ENCODE measurements around the gene ARVCF. TPM values are rescaled to one million over a fixed set of nuclear protein-coding genes. Genes with fewer than 3 reads are reported as not detected.
A peak's percentile ranks its signal among the peaks of the same experiment; 100 is the strongest.

The ARVCF gene
- total and polyA plus RNA-seq, 9 of the 15 experiments (the other 6 are each of a cell fraction or from before 2014, with no cell fraction given): 0.03 to 97.4 (median 15.6) TPM

DNA sequence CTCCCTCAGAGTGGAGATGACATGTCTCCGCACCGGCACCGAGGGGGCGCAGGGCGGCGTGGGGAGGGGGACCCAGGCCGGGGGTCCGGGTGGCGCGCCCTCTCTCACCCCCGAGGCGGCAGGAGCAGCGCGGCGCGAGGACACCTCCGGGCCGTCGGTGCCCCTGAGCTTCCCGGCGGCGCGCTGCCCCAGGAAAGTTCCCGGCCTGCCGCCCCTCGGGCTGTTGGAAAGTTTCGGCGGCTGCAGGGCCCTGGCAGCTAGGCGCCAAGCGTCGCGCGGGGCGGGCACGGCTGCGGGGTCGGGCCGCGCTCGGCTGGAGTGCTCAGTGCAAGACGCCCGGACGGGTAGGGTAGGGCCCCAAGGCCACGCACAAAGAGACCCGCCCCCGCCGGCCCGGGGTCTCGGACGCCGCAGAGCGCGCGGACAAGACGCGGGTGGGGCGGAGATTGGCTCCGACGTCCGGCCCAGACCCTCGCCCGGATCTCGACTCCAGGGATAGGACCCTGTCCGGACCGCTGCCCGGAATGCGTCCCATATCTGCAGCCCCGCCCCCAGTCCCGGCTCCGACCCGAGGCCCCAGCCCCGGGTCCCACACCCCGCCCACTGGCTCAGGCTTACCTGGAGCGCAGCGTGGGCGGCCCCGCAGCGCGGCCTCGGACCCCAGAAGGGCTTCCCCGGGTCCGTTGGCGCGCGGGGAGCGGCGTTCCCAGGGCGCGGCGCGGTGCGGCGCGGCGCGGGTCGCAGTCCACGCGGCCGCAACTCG is 471 bp downstream of the ARVCF start (continued):
- TF ChIP-seq ZNF764 (CRISPR knock-in tag; IDR thresholded peaks at IDR 0.05; ENCODE audit: low read depth): peak; percentile 67
- TF ChIP-seq ETV6 (IDR thresholded peaks at IDR 0.05; ENCODE audit: borderline replicate concordance in 1 of 2, low read depth in 2 of 2, low read length in 1 of 2): no peak
- TF ChIP-seq ETV6 (CRISPR knock-in tag; IDR thresholded peaks at IDR 0.05; ENCODE audit: borderline replicate concordance): no peak
- peak; percentile 14; the same call in 1 of the 2 replicates for TF ChIP-seq ZNF76 (CRISPR knock-in tag; IDR thresholded peaks at IDR 0.05; ENCODE audit: borderline replicate concordance)
- peak; percentile 95 for TF ChIP-seq ZFPM2 (CRISPR knock-in tag; IDR thresholded peaks at IDR 0.05)
- TF ChIP-seq KDM2B (CRISPR knock-in tag; IDR thresholded peaks at IDR 0.05): peak; percentile 98
- no peak for TF ChIP-seq NR1H2 (CRISPR knock-in tag; IDR thresholded peaks at IDR 0.05)
- TF ChIP-seq HMGXB4 (CRISPR knock-in tag; IDR thresholded peaks at IDR 0.05): peak; percentile 84; the same call in 1 of the 2 replicates
- no peak for TF ChIP-seq SMARCC2 (IDR thresholded peaks at IDR 0.05; ENCODE audit: low read depth)
- TF ChIP-seq CHD4 (IDR thresholded peaks at IDR 0.05; ENCODE audit: insufficient read depth, insufficient replicate concordance, low read depth, low read length, poor library complexity, severe bottlenecking): peak; percentile 79
- TF ChIP-seq ZNF766 (CRISPR knock-in tag; conservative IDR thresholded peaks at IDR 0.05): no peak
- TF ChIP-seq SRF (CRISPR knock-in tag; IDR thresholded peaks at IDR 0.05): no peak
- TF ChIP-seq, protein P1, sequence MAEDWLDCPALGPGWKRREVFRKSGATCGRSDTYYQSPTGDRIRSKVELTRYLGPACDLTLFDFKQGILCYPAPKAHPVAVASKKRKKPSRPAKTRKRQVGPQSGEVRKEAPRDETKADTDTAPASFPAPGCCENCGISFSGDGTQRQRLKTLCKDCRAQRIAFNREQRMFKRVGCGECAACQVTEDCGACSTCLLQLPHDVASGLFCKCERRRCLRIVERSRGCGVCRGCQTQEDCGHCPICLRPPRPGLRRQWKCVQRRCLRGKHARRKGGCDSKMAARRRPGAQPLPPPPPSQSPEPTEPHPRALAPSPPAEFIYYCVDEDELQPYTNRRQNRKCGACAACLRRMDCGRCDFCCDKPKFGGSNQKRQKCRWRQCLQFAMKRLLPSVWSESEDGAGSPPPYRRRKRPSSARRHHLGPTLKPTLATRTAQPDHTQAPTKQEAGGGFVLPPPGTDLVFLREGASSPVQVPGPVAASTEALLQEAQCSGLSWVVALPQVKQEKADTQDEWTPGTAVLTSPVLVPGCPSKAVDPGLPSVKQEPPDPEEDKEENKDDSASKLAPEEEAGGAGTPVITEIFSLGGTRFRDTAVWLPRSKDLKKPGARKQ (CRISPR knock-in tag; IDR thresholded peaks at IDR 0.05): no peak
- TF ChIP-seq ZNF444 (CRISPR knock-in tag; IDR thresholded peaks at IDR 0.05): no peak
- no peak for TF ChIP-seq NFRKB (IDR thresholded peaks at IDR 0.05; ENCODE audit: low read depth)
- TF ChIP-seq NR4A1 (CRISPR knock-in tag; IDR thresholded peaks at IDR 0.05): peak; percentile 83
- no peak; the same call in 1 of the 2 replicates for TF ChIP-seq NR4A1 (tag; IDR thresholded peaks at IDR 0.05)
- no peak for TF ChIP-seq ZNF316 (IDR thresholded peaks at IDR 0.05)
- 0 out of 2 replicates have a peak, but pooled peaks have one; percentile 60 for TF ChIP-seq ZNF57 (CRISPR knock-in tag; IDR thresholded peaks at IDR 0.05)
- TF ChIP-seq ELF2 (CRISPR knock-in tag; IDR thresholded peaks at IDR 0.05): no peak
- TF ChIP-seq PTTG1 (tag; IDR thresholded peaks at IDR 0.05; ENCODE audit: low read depth): no peak
- TF ChIP-seq SUPT5H (IDR thresholded peaks at IDR 0.05): no peak
- TF ChIP-seq FIP1L1 (IDR thresholded peaks at IDR 0.05; ENCODE audit: low read depth, low read length, poor library complexity, severe bottlenecking): no peak
- TF ChIP-seq, protein P2, sequence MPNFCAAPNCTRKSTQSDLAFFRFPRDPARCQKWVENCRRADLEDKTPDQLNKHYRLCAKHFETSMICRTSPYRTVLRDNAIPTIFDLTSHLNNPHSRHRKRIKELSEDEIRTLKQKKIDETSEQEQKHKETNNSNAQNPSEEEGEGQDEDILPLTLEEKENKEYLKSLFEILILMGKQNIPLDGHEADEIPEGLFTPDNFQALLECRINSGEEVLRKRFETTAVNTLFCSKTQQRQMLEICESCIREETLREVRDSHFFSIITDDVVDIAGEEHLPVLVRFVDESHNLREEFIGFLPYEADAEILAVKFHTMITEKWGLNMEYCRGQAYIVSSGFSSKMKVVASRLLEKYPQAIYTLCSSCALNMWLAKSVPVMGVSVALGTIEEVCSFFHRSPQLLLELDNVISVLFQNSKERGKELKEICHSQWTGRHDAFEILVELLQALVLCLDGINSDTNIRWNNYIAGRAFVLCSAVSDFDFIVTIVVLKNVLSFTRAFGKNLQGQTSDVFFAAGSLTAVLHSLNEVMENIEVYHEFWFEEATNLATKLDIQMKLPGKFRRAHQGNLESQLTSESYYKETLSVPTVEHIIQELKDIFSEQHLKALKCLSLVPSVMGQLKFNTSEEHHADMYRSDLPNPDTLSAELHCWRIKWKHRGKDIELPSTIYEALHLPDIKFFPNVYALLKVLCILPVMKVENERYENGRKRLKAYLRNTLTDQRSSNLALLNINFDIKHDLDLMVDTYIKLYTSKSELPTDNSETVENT (CRISPR knock-in tag; IDR thresholded peaks at IDR 0.05): peak; percentile 88

All from K562 (cell line).